NT2/D1 (cell line): Measurements from ENCODE around the gene PROM1.

Experiments
- SUZ12 ChIP-seq: IDR thresholded peaks from 2 replicates; pipeline ENCODE4 v1.6.1; 2011; ENCODE audit not compliant: insufficient read length, insufficient read depth; ENCODE audit errors: extremely low read depth
- YY1 ChIP-seq: IDR thresholded peaks from 2 replicates; pipeline ENCODE4 v1.6.1; 2011; ENCODE audit not compliant: insufficient read length, insufficient read depth
- ZNF274 ChIP-seq: IDR thresholded peaks from 2 replicates; pipeline ENCODE4 v1.6.1; 2011; ENCODE audit warnings: mild to moderate bottlenecking, low read depth, low read length

- no peak for TF ChIP-seq SUZ12
- TF ChIP-seq ZNF274, result no peak
- no peak for TF ChIP-seq YY1
These were observed 4.8 kb upstream of the PROM1 start for GRCh38 chr4:16088601-16089000.
